DMS153 treated with DMSO at 0.1 percent for 48 hours (cell line): ENCODE data around the gene ARHGAP15.
"Not testable (repeated sequence)": the region's sequence is repeated elsewhere in the genome, so short reads cannot be mapped to it uniquely, and the experiment has no call there.

ENCODE experiments used
- DNase-seq: peaks from one replicate; lab custom pipeline; 2025; ENCODE audit not compliant: unreplicated experiment; lab: John Stamatoyannopoulos, UW

ARHGAP15 gene

GRCh38 chr2:143522699-143523098 lies 393.5 kb downstream of the ARHGAP15 start:
- no peak for DNase-seq

- DNase-seq, result no peak
Observed at GRCh38 chr2:143524119-143524553, 394.9 kb downstream of the ARHGAP15 start.

GRCh38 chr2:143524559-143525401 lies 395.6 kb downstream of the ARHGAP15 start:
- DNase-seq, result no peak

DNA sequence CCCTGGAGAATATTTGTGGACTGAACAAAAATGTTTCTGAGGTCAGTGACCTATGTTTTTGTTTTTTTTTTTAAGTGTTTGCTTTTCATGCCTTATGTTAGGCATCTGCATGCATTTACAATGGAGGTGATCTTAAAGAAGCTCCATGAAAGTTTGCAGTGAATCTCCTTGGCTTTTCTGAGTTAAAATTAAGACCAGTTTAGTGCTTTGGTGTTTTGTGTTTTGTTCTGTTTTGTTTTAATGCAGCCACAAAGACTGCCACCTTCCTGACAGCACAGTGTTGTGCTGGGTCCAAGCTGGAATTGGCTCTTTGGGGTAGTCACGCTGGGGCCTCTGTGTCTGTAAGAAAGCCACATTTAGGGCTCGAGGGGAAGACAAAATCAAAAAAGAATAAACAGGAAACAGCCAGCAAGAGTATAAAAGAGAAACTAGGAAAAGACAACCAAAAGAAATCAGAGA lies 396.2 kb downstream of the ARHGAP15 start:
- DNase-seq, result no peak

DNA sequence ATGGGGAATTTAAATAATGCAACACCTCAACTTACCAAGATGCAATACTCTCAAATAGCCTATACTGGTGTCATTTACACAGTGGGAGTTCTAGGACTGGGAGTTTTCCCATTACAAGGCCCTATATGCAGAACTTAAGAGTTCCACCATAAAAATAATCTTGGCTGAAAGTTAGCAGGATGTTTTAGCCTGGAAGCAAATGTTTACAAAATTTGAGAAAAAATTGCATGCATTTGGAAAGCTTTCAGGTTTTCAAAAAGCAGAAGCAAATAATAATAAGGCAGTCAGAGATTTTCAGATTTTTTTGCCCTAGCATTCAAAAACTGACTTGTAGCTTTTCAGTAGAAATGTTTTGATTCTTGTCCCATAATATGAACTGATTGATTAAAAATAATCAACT lies 397.3 kb downstream of the ARHGAP15 start:
- DNase-seq, result no peak

- no peak for DNase-seq
Observed at GRCh38 chr2:143528021-143528420, 398.8 kb downstream of the ARHGAP15 start.

- no peak for DNase-seq
Observed at GRCh38 chr2:143529118-143529720, 400.0 kb downstream of the ARHGAP15 start.

DNA sequence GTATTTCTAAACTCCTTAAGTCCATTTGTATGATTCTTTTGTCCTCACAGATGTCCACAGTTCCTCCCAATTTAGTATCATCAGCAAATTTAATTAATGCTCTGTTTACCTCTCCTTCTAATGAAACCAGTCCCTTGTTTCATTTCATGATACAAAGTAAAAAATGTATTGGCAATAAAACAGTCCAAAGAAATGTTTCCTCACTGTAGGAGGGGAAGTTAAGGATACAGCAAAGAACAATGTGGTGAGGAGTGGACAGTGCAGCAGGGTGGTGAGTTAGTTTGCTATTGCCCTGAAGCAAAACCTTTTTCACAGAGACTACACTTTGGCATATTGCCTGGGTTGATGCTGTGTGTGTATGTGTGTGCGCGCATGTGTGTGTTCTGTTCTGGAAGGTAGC lies 401.5 kb downstream of the ARHGAP15 start:
- DNase-seq, result no peak

DNA sequence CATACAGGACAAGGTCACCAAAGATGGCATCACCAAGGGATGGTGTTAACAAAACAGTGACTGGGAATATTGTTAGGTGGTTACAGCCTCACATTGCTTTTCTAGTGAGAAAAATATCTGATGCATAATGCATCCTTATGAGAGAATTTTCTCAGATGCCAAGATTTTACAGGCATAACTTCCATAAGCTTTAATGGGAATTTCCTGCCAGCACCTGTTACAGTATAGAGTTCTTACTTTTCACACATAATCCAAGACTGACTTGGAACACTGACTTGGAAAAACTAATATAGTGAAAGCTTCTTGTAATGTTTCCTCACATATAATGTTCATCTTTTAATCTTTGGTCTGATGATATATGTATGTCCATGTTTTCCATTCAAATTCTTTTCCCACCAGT lies 402.8 kb downstream of the ARHGAP15 start:
- DNase-seq, result no peak

- DNase-seq, result no peak
Observed at GRCh38 chr2:143533846-143534245, 404.6 kb downstream of the ARHGAP15 start.

DNA sequence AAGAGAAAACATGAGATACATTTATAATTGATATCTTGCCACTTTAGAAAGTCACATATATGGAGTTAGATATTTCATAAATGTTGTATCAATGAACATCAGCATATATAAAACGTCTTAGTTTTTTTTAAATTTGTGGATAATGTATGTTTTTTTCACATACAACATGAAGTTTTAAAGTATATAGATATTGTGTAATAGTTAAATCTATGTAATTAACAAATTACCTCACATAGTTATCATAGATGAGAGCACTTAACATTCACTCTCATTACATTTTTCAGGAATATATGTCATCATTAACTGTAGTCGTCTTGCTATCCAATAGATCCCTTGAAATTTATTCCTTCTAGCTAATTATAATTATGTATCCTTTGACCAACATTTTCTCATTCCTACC lies 406.6 kb downstream of the ARHGAP15 start:
- DNase-seq, result no peak

GRCh38 chr2:143541899-143542298 lies 412.7 kb downstream of the ARHGAP15 start:
- DNase-seq, result not testable (repeated sequence)

GRCh38 chr2:143545059-143545948 lies 416.1 kb downstream of the ARHGAP15 start:
- DNase-seq, result no peak

DNA sequence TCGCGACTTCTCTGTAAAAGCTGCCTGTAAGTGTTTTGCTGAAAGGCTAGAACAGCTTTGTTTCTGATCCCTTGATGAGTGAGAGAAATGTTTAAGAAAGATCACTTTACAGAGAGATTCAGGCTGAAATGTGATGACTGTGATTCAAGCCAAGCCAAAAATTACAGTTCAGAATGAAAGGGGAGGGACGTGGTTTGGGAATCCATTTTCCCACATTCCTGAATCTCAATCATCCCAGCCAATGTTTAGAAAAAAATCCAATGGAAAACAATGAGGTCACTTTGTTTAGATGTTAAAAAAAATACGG lies 416.7 kb downstream of the ARHGAP15 start:
- DNase-seq, result no peak

GRCh38 chr2:143548032-143548431 lies 418.8 kb downstream of the ARHGAP15 start:
- DNase-seq, result no peak

GRCh38 chr2:143550500-143550899 lies 421.3 kb downstream of the ARHGAP15 start:
- DNase-seq, result no peak

DNA sequence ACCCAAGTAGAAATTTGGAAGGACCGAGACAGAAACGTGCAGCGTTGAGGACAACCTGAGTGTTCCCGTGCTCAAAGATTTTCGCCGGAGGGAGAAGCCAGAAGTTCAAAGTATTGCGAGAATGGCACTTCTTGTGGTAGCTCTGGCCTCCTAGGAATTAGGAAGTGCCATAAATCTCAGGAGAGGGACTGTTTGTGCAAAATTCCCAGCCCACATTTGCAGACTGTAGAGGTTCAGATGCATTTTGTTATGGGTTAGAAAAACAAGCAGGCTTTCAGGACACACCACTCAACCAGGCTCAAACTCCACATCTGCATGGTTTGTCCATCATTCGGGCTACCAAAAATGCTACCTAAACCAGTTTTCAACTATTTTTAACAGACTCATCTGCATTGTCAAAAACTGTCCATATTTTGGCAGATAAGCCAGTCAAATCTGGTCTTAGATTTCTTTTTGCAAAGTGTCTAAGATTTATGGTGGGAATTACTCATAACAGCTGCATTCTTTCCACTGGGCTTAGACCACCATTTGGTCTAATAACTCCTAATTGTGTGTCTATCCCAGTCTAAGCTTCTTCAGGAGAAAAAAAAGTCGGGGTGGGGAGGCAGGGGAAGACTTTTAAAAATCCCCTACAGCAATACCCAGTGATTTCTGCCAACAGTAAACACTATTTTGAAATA lies 422.9 kb downstream of the ARHGAP15 start:
- no peak for DNase-seq

- DNase-seq, result no peak
Observed at GRCh38 chr2:143553261-143553660, 424.0 kb downstream of the ARHGAP15 start.

GRCh38 chr2:143558665-143559064 lies 429.4 kb downstream of the ARHGAP15 start:
- no peak for DNase-seq

DNA sequence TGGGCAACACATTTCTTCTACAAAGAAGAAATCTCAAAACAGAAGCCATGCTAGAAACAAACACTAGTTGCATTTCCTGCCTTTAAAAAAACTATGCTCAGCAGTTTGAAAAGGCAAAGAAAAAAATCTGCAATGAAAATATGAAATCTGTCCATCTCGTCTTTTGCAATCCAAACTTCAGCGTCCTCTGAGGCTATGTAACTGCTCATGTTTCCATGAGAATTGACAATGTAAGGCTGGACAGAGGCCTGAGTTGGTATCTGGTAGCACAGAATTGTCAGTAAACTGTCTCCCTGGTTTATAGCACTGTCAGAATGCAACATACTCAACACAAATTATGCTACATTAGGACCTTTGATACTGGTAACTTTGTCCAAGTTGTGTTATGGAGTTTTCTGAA lies 429.9 kb downstream of the ARHGAP15 start:
- no peak for DNase-seq

- no peak for DNase-seq
Observed at GRCh38 chr2:143560724-143561123, 431.5 kb downstream of the ARHGAP15 start.
